ENCODE results near the gene ZFYVE1. TPM values are rescaled to one million over a fixed set of nuclear protein-coding genes. Genes with fewer than 3 reads are reported as not detected.

The ZFYVE1 gene, protein sequence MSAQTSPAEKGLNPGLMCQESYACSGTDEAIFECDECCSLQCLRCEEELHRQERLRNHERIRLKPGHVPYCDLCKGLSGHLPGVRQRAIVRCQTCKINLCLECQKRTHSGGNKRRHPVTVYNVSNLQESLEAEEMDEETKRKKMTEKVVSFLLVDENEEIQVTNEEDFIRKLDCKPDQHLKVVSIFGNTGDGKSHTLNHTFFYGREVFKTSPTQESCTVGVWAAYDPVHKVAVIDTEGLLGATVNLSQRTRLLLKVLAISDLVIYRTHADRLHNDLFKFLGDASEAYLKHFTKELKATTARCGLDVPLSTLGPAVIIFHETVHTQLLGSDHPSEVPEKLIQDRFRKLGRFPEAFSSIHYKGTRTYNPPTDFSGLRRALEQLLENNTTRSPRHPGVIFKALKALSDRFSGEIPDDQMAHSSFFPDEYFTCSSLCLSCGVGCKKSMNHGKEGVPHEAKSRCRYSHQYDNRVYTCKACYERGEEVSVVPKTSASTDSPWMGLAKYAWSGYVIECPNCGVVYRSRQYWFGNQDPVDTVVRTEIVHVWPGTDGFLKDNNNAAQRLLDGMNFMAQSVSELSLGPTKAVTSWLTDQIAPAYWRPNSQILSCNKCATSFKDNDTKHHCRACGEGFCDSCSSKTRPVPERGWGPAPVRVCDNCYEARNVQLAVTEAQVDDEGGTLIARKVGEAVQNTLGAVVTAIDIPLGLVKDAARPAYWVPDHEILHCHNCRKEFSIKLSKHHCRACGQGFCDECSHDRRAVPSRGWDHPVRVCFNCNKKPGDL
- total RNA-seq: 10 to 100 TPM; 19.6 to 40.3 TPM

DNA sequence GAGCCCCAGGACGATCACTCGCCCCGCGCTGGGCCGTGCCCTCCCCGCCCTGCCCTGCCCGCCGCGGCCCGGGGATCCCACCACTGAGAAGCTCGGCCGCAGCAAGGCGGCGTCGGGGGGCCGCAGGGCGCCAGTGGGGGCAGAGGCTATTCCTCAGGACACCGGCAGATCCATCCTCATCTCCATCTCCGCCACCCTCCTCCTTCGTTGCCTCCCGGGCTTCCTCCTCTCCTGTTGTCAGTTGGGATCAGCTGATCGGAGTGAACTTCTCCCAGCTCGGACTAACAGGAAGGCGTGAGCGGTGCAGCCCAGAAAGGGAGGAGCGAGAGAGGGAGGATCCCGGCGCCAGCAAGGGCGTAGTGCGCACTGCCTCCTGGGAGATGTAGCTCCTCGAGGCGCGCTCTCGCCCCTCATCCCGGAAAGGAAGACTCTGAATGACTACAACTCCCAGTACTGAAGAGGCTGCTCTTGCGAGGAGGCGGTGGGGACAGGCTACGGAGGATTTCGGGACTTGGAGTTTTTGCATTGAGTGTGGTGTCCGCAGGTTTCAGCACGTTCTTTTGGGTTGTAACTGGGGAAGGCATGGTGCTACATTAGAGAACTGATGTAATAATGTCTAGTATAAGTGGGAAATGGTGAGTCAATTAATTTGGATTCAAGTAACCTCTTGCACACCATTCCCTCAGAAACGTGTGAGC lies at the start of gene ZFYVE1:
Gene ZFYVE1, minus strand, starts transcription at position 262 of the 698 bp plus-strand sequence. CDS start 2,598 bp downstream, outside the sequence.

DNA sequence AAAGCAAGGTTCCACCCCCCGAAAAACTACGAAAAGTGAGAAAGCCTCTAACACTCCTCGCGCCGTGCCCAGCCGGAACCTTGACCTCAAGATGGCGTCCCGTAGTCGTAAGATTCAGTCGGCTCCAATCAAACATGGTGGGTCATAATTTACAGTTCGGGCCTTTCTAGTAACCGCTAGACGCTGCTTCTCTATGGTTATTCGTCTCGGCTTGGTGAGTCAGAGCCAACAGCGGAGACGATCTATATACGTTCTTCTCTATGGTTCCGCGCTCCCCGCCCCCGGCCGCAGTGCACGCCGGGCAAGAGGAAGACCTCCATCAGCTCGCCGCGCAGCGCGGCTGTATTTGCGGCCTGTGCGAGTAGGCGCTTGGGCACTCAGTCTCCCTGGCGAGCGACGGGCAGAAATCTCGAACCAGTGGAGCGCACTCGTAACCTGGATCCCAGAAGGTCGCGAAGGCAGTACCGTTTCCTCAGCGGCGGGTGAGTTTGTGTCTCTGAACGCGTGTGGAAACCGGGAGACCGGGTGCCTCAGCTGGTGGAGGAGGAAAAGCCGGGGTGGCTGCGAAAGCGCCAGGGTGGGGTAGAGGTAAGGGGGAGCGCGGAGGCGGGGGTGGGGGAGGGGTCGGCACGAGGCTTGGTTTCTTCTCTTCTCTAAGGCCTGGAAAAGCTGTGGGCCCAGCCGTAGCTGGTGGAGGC lies 31.5 kb upstream of the ZFYVE1 start, which contains the start of gene RBM25:
Gene RBM25, plus strand, starts transcription at position 311 of the 698 bp plus-strand sequence. CDS start 13,108 bp downstream, outside the sequence.

DNA sequence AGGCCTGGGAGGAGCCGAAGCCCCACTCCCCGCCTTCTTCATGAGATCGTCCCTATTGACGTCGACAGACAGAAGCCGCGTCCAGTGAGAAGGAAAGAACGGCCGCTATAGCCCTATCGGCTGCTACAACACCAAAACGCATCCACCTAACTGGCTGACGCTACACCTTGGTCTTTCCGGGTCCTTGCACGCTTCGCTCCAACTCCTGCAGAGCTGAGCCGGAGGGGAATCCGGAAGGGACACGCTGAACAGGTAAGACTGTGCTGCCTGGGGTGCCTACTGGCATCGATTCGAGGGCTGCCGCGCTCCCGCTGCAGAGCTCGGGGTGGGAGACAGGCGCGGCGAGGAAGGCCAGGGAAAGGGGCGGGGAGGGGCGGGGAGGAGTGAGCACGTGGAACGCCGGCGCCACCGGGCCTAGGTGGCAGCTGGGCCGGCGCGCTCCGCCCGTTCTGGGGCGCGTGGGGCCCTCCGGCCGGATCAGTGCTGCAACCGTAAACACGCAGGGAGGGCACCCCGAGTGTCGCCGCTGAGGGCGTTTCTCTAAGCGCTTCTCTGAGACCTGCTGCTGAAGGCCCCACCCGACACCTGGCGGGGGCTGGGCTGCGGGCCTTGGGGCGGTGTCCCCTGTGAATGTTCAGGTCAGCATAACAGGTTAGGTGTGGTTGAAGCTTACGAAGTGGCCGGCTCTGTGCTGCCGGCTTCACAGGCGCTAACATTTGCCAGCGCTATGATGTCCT lies 100.4 kb downstream of the ZFYVE1 start, which contains the start of gene DCAF4:
Gene DCAF4, plus strand, starts transcription at position 173 of the 737 bp plus-strand sequence. CDS start 11,515 bp downstream, outside the sequence.

Small RNAs within 50 kb of the gene (small RNA-seq; reads per million reads assigned to genes)
- gene RN7SL586P: 0 reads per million in 2 donors

Other genes with a start within 250 kb of the ZFYVE1 start
- gene DPF3, start 133.0 kb downstream of the ZFYVE1 start, total RNA-seq: 1 to 10 TPM; 1.0 to 1.3 TPM
- 10 to 100 TPM; 21.3 to 24.6 TPM for gene DCAF4, start 100.6 kb downstream of the ZFYVE1 start, total RNA-seq
- 10 to 100 TPM; 32.3 to 33.3 TPM for gene RBM25, start 31.4 kb upstream of the ZFYVE1 start, total RNA-seq
- gene PSEN1, start 109.4 kb upstream of the ZFYVE1 start, total RNA-seq: 10 to 100 TPM; 45.3 to 50.9 TPM
- 1 to 10 TPM; 3.7 to 4.1 TPM for gene PAPLN, start 210.4 kb upstream of the ZFYVE1 start, total RNA-seq